ENCODE data around the gene ARMS2.

ARMS2 gene

DNA sequence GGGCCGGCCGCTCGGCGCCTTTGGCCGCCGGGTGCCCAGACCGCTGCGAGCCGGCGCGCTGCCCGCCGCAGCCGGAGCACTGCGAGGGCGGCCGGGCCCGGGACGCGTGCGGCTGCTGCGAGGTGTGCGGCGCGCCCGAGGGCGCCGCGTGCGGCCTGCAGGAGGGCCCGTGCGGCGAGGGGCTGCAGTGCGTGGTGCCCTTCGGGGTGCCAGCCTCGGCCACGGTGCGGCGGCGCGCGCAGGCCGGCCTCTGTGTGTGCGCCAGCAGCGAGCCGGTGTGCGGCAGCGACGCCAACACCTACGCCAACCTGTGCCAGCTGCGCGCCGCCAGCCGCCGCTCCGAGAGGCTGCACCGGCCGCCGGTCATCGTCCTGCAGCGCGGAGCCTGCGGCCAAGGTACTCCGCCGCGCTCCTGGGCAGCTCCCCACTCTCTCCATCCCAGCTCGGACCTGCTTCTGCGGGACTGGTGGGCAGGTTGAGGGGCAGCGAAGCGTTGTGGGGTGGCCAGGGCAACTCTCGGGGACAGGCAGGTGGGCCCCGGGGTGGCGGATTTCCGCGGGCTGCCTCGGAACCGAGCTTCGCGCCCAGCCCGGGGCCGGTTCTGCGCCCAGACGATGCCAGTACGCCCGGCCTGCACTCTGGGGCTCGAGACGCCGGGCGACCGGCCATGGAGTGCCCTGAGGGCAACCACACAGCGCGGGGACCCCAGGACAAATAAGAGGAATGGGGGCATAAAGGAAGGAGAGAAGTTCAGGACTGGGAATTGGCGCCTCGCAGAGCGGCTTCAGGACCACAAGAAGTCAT, 7.5 kb downstream of the ARMS2 start:
- TF ChIP-seq, protein P1, sequence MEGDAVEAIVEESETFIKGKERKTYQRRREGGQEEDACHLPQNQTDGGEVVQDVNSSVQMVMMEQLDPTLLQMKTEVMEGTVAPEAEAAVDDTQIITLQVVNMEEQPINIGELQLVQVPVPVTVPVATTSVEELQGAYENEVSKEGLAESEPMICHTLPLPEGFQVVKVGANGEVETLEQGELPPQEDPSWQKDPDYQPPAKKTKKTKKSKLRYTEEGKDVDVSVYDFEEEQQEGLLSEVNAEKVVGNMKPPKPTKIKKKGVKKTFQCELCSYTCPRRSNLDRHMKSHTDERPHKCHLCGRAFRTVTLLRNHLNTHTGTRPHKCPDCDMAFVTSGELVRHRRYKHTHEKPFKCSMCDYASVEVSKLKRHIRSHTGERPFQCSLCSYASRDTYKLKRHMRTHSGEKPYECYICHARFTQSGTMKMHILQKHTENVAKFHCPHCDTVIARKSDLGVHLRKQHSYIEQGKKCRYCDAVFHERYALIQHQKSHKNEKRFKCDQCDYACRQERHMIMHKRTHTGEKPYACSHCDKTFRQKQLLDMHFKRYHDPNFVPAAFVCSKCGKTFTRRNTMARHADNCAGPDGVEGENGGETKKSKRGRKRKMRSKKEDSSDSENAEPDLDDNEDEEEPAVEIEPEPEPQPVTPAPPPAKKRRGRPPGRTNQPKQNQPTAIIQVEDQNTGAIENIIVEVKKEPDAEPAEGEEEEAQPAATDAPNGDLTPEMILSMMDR (IDR thresholded peaks at IDR 0.05; ENCODE audit: extremely low read depth, missing control alignments): no peak
- DNase-seq (ENCODE audit: low spot score): no peak

DNA sequence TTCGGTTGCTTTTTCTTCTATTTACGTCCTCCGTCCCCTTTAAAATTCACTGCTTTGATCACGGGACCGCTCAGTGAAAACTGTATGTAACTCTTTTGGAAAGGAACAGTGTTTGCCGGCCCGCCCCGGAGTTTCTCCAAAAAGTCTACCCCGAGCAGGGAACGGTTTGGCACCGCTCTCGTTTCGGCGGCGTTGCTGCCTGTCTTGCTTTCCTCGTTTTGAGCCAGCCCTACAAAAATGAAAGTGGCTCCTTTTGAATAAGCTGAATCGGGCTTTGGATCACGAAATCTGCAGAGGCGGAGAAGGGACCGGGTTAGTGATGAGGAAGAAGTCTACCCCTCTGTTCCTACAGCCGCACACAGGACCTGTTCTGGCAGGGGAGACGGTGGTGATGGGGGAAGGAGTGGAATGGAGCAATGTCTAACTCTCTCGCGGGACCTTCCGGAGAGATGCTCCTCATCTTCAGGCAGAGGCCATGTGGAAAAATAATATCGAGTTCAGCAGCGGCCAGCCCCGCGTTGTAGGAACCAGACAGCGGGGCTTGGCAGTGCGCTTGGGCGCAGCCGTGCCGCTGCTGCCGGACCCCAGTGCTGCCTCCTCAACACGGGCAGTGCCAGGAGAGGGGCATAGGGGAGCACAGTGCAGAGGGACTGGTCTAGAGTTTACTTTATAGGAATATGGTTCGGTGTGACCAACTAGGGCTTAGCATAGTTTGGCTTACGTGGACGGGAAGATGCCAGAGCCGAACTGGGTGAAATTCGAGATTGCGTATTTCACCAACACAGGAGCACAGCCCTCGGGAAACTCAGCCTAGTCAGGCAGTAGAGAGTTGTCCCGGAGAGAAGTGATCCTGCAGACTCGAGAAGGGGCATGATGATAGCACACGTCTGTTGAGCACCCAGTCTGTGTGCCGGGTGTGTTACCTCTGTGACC, 8.3 kb downstream of the ARMS2 start:
- TF ChIP-seq, protein P1 (IDR thresholded peaks at IDR 0.05; ENCODE audit: extremely low read depth, missing control alignments): no peak
- DNase-seq (ENCODE audit: low spot score): no peak

DNA sequence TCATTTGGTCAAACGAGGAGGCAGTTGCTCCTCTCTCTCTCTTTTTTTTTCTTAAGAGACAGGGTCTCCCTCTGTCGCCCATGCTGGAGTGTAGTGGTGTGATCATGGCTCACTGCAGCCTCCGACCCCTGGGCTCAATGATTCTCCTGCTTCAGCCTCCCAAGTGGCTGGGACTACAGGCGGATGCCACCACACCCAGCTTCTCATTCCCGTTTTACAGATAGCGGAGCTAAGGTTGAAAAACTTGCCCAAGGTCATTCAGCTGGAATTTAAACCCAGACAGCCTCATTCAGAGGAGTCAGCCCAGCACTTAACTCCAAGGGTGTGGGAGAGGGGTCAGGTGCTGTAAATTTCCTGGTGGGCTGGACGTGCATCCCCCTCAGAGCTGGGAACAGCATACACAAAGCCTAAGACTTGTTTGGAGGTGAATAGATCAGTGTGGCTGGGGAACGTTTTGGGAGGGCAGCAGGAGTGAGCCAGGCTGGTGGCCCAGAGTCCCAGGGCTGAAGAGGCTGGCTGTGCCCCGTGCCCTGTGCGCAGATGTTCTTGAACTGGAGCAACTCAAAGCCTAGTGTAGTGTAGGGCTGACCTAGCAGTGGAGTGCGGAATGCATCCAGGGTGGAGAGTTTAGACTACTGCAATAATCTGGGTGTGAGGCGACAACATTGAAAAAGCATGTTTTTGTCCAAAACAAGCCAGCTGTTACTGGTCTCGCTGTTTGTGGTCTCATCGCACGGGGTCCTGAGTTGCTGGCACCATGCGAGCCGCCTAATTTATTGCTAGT, 9.2 kb downstream of the ARMS2 start:
- TF ChIP-seq, protein P1 (IDR thresholded peaks at IDR 0.05; ENCODE audit: extremely low read depth, missing control alignments): no peak
- DNase-seq (ENCODE audit: low spot score): no peak

DNA sequence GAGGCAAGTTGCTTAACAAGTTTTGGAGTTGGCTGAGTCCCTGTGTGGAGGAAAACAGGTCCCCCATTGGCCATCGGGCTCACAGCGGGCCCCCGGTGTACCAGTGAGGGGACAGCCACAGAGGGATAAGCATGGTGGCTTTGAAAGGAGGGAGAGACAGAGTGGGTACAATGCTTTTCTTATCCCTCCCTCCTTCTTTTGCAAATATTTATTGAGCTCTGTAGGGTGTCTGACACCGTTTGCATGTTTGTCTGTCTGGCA, 9.7 kb downstream of the ARMS2 start:
- DNase-seq (ENCODE audit: low spot score): no peak
- TF ChIP-seq, protein P1 (IDR thresholded peaks at IDR 0.05; ENCODE audit: extremely low read depth, missing control alignments): no peak

DNA sequence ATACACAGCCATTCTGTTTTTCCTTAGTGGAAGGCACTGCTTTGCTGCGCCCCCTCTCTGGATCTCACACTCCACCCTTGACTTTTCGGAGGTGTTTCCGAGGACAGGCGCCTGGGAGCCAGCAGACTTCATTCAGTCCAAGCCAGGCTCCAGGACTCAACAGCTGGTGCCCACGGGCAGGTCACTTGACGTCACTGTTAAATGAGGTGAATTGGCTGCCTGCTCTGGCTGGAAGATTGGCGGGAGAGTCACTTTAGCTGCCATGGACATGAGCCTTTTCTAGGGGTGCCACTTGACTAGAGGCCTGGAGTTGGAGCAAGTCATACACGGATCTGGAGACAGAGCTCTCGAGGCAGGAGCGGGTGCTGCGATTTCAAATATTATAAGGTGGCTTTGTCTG, 10.1 kb downstream of the ARMS2 start:
- DNase-seq (ENCODE audit: low spot score): no peak
- TF ChIP-seq, protein P1 (IDR thresholded peaks at IDR 0.05; ENCODE audit: extremely low read depth, missing control alignments): no peak

DNA sequence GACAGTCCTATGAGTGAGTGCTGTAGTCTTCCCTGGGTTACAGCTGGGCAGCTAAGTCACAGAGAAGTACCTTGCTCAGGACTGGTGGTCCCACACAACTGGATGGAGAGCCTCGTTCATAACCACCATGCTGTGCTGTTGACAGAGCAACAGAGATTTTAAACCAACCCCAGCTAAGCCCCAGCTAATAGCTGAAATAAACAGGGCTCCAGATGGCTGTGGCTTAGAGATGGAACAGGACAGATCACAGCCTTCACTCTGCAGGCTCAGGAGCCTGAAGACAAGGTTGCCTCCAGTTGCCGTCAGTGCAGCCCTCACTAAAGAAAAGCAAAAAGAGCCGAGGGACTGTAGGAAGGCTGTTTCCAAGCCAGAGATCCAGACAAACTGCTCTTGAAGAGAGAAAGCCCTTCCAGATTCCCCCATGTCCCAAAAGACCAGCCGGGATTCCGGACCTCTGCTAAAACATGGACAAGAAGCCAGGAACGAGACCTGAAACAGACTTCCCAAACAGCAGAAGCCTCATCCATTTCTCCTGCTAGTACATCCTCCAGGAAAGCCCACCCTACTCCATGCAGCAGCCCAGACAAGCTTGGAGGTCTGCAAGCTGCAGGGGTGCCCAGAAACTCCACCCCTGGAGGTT, 11.1 kb downstream of the ARMS2 start:
- no peak for DNase-seq (ENCODE audit: low spot score)
- TF ChIP-seq, protein P1 (IDR thresholded peaks at IDR 0.05; ENCODE audit: extremely low read depth, missing control alignments): no peak

All from GM20000 (cell line).